ENCODE results near the gene MOB1B. TPM values are rescaled to one million over a fixed set of nuclear protein-coding genes. Genes with fewer than 3 reads are reported as not detected.

The MOB1B gene
- total and polyA plus RNA-seq, 11 donors = 4.8 to 22.9 (median 16.6) TPM

- peaks cover 0 to 14% (median 0%) of the 10 kb centered on the region in 9 donors for H3K36me3 ChIP-seq
- H3K27me3 ChIP-seq = no peaks in the 10 kb centered on the region
- H3K4me1 ChIP-seq = peaks cover 0 to 8% (median 2%) of the 10 kb centered on the region in 12 donors
- TF ChIP-seq POLR2A (IDR thresholded peaks at IDR 0.05) = no peak
- TF ChIP-seq, protein P1, sequence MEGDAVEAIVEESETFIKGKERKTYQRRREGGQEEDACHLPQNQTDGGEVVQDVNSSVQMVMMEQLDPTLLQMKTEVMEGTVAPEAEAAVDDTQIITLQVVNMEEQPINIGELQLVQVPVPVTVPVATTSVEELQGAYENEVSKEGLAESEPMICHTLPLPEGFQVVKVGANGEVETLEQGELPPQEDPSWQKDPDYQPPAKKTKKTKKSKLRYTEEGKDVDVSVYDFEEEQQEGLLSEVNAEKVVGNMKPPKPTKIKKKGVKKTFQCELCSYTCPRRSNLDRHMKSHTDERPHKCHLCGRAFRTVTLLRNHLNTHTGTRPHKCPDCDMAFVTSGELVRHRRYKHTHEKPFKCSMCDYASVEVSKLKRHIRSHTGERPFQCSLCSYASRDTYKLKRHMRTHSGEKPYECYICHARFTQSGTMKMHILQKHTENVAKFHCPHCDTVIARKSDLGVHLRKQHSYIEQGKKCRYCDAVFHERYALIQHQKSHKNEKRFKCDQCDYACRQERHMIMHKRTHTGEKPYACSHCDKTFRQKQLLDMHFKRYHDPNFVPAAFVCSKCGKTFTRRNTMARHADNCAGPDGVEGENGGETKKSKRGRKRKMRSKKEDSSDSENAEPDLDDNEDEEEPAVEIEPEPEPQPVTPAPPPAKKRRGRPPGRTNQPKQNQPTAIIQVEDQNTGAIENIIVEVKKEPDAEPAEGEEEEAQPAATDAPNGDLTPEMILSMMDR (IDR thresholded peaks at IDR 0.05) = no peak
- intact Hi-C loops (cut with DNase I) = no loop called here
- no peak overlapping the region for H3K4me3 ChIP-seq
- H3K9me3 ChIP-seq = peaks cover 0 to 11% (median 0%) of the 10 kb centered on the region in 12 donors
- DNase-seq = no peak
- no peak overlapping the region for H3K27ac ChIP-seq
- whole genome bisulfite sequencing, 4 donors = 20 to 39% (median 28%) methylated on average over 1 of the region's 1 CpG
- ATAC-seq = no peak
These were observed 118.4 kb downstream of the MOB1B start for GRCh38 chr4:71020611-71021010.

DNA sequence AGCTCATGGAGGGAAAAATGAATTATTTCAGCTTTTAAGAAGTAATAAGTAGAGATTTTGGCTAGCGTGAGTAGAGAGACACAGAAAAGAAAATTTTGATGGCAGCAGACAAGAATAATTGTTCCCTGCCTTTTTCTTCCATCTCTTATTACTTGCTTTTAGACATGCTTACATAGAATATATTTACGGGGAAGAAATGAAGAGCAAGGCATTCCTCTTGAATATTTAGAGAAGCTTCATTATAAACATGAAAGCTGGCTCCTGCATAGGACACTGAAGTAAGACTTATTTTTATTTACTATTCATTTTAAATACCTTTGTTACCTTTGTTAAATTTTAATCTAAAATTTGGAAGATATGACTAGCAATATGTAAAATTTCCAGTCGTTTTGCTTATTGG lies 123.5 kb downstream of the MOB1B start:
- no peaks in the 10 kb centered on the region for H3K27me3 ChIP-seq

DNA sequence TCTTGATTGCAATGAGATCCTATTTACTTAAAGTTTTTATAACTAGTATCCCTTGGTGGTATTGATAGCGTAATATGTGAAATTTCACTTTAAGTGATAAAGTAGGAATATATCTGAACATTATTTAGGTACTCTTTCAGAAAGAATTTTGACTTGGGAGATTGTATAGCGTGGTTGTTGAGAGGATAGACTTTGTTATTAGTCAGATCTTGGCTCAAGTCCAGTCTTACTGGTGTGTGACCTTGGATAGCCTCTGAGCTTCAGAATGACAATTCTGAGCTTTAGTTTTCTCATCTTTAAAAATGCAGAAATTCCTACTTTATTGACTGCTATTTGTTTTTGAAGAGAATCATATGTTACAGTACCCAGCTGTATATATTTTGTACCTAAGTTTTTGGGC lies 123.9 kb downstream of the MOB1B start:
- peak; percentile 69 to 88 (median 78) for ATAC-seq
- TF ChIP-seq, protein P1 (IDR thresholded peaks at IDR 0.05) = no peak
- no peak for TF ChIP-seq POLR2A (IDR thresholded peaks at IDR 0.05)
- Histone ChIP-seq H3K9me3 (no peaks in the 10 kb centered on the region), H3K27me3 (no peaks in the 10 kb centered on the region), H3K27ac (no peak overlapping the region), H3K36me3 (peaks cover 0 to 54% (median 10%) of the 10 kb centered on the region in 9 donors), H3K4me1 (peaks cover 0 to 15% (median 7%) of the 10 kb centered on the region in 12 donors), H3K4me3 (no peak overlapping the region)
- peak in 1 of 5 donors; percentile 21 for DNase-seq
- intact Hi-C loops (cut with DNase I) = no loop called here
- 30 to 37% (median 33%) methylated on average over 2 of the region's 2 CpGs for WGBS, 4 donors

More for the DNA sequence above, 123.5 kb downstream of the MOB1B start:
- no peak overlapping the region for H3K4me3 ChIP-seq
- peaks cover 0 to 15% (median 8%) of the 10 kb centered on the region in 12 donors for H3K4me1 ChIP-seq
- TF ChIP-seq POLR2A (IDR thresholded peaks at IDR 0.05) = no peak
- TF ChIP-seq, protein P1 (IDR thresholded peaks at IDR 0.05) = no peak
- no peak overlapping the region for H3K27ac ChIP-seq
- H3K9me3 ChIP-seq = no peaks in the 10 kb centered on the region
- intact Hi-C loops (cut with DNase I) = no loop called here
- DNase-seq = no peak
- 67 to 71% (median 70%) methylated on average over 3 of the region's 3 CpGs for WGBS, 4 donors
- H3K36me3 ChIP-seq = peaks cover 0 to 50% (median 10%) of the 10 kb centered on the region in 9 donors
- no peak for ATAC-seq

GRCh38 chr4:71027611-71028010 lies 125.4 kb downstream of the MOB1B start:
- H3K4me1 ChIP-seq = peaks cover 0 to 15% (median 7%) of the 10 kb centered on the region in 12 donors
- peaks cover 0 to 68% (median 25%) of the 10 kb centered on the region in 9 donors for H3K36me3 ChIP-seq
- no peak overlapping the region for H3K27ac ChIP-seq
- no peak overlapping the region for H3K4me3 ChIP-seq
- no peaks in the 10 kb centered on the region for H3K9me3 ChIP-seq
- ATAC-seq (no peak), DNase-seq (no peak)
- WGBS, 4 donors = 97 to 99% (median 98%) methylated on average over 1 of the region's 1 CpG
- H3K27me3 ChIP-seq = no peaks in the 10 kb centered on the region
- TF ChIP-seq POLR2A (IDR thresholded peaks at IDR 0.05) = no peak
- TF ChIP-seq, protein P1 (IDR thresholded peaks at IDR 0.05) = no peak
- intact Hi-C loops (cut with DNase I) = no loop called here
